GM21737 (cell line): Measurements from ENCODE around the gene ZNF761.
"Not testable (repeated sequence)": the region's sequence is repeated elsewhere in the genome, so short reads cannot be mapped to it uniquely, and the experiment has no call there.

ENCODE experiments used
- ATAC-seq: cut with Tn5 transposase; IDR thresholded peaks from one replicate; pipeline ENCODE4 v1.9.1; 2021; ENCODE audit warnings: mild to moderate bottlenecking, moderate library complexity; ENCODE audit not compliant: unreplicated experiment

The ZNF761 gene

DNA sequence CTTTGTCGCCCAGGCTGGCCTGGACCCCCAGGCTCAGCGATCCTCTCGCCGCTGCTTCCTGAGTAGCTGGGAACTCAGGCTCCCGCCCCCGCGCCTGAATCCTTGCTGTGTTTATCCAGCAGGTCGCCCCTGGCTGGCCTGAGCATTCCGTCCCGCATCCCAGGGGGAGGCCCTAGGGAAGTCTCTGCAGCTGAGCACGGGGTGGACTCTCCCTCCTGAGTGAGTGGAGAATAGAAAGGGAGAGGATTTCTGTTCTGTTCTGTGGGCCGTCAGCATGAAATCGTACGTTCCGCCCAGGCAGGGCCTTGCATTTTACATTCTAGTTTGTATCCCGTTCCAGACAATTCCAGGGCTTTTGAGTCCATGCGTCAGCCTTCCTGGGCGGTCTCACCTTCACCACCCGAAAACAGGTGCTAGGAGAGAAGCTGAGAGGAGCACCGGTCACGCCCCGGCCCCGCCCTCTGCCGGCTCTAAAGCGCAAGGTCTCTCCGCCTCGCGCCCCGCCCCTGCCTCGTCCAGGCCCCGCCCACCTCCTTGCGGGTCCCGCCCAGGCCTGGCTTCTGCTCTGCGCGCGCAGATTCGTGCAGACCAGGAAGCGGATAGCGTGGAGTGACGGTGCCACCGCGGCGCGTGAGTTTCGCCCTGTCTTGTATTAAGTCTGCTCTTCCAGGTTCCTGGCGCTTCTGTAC lies at the start of gene ZNF761:
ZNF761 (plus strand) TSS at position 586 of the 689 bp plus-strand sequence. CDS start 15,285 bp downstream, outside the sequence.
- peak; percentile 93 for ATAC-seq

DNA sequence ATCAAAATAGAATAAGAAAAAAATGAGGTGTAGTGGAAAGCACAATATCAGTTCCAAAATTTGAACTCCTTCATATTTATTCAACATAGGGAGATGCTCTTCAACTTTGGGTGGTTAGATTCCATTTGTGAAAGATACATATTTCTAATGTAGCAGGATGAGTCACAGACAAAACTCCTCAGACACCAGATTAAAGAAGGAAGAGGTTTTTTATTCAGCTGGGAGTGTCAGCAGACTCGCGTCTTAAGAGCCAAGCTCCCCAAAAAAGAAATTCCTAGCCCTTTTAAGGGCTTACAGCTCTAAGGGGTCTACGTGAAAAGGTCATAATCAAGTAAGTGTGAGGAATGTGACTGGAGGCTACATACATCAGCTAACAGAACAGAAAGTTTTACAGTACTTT lies 43.6 kb upstream of the ZNF761 start:
- no peak for ATAC-seq

DNA sequence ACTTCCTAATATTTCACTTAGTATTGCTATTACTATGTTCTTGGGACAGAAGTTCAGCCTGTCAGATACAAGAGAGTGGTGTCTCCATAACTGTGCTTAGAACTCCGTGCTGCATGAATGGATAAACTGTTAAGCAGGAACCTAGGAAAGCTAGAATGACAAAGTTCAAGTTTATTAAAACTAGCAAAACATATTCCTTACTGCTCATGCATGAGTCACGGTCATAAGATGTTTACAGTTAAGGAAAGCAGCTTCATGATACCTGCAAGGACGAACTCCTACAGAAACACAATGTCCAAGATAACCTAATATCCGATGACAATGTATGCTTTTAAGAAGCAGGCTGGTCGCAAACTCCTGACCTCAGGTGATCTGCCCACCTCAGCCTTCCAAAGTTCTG lies 42.9 kb upstream of the ZNF761 start:
- ATAC-seq, result no peak

DNA sequence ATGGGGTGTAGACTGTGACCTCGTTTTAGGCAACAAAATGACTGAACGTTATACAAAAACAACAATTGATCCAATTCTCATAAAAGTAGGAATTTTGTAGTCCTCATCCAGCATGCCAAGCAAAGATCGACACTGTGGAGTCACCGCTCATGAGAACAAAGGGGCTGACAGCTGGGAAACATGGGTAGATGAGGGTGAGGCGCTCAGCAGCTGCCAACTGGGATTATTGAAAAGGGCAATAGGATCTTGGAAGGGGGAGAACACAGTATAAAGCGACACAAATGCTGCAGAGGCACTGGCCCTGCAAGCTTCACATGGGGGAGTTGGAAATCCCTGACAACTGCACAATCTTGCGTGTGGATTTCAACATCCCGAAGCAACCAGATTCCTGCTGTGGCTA lies 42.2 kb upstream of the ZNF761 start:
- ATAC-seq, result no peak

DNA sequence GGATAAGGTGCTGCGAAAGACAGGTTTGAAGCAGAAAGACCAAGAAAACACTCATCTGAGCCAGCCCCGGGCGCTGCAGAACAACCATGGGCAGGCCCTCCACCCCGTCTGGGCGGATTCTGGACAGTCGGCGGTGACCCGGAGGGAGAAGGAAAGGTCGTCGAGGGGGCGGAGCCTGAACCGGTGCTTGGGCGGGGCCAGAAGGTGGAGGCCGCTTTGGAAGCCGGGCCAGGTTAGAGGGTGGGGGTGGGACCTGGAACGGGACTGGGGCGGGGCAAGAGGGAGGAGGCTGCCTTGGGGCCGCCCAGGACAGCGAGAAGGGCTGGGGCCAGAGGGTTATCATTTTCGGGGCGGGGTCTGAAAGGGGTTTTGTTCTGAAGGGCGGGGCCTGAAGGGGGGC lies 41.8 kb upstream of the ZNF761 start:
- ATAC-seq, result no peak

DNA sequence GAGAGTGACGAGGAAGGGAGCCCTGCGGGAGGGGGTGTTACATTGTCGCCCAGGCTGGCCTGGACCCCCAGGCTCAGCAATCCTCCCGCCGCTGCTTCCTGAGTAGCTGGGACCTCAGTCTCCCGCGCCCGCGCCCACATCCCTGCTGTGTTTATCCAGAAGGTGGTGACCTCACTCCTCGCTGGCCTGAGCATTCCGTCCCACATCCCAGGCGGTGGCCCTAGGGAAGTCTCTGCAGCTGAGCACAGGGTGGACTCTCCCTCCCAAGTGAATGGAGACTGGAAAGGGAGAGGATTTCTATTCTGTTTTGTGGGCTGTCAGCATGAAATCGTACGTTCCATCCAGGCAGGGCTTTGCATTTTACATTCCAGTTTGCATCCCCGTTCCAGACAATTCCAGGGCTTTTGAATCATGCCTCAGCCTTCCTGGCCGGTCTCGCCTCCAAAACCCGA lies 37.2 kb upstream of the ZNF761 start:
- ATAC-seq, result peak; percentile 7

DNA sequence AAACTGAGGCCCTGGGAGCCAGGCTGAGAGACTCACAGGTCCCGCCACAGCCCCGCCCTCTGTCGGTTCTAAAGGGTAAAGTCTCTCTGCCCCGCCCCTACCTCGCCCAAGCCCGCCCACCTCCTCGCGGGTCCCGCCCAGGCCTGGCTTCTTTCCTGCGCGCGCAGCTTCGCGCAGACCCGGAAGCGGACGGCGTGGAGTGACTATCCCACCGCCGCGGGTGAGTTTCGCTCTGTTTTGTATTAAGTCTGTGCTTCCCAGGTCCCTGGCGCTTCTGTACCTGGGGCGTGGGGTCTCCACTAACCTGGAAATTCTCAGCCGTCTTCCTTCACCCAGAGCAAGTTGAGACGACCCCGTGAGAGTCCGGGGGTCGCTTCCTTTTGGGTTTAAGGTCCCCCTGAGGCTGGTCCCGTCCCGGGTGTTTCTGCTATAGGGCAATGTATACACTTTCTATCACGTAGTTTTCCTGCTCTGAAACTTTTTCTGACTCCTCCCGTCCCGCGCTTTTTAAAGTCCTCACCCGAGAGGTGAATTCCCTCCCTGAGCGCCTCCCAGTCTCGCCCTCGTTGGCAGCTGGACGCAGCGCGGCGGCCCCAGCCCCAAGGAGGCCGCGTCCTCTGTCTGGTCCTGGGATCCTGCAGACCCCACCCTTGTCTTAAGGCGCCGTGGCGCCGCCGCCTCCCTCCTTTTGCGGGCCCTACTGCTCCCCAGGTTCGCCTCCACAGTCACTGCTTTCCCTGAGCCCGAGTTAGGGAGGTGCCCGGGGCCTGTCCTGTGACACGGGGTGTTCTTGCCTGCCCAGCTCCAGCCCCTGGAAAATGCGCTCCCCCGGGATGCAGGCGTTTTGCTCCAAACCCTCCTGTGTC lies 36.6 kb upstream of the ZNF761 start, which contains the start of gene ZNF765:
ZNF765 (plus strand) TSS at position 176 of the 866 bp plus-strand sequence. CDS start 2,867 bp downstream, outside the sequence.
- peak; percentile 96 for ATAC-seq

DNA sequence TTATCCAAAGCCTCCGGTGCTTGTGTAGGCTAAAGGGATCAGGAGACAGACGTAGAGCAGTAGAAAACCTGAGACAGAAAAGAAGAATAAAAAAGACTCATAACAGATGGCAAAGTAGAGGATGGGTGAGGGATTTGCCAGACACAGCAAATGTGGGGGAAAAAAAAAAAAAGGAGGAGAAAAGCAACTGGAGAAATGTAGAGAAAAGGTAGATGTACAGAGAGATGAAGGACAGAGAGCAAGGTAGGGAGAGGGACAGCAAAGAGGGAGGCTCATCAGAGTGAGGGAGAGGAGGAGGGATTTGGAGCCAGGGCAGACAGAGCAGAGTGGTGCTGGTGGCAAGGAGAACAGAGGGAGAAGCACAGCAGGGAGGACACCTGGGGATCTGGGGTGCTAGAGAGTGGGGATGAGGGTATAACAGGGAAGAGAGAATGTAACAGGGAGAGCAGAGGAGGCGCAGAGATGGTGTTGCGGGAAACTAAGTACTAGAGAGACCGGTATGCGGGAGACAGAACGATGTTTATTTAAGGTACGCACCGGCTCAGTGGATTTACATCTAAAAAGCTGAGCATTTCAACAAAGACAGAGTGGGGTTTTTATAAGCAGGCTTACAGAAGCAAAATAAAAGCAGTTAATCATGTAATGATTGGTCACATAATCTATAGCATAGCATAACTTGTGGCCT lies 35.8 kb upstream of the ZNF761 start:
- ATAC-seq, result not testable (repeated sequence)

DNA sequence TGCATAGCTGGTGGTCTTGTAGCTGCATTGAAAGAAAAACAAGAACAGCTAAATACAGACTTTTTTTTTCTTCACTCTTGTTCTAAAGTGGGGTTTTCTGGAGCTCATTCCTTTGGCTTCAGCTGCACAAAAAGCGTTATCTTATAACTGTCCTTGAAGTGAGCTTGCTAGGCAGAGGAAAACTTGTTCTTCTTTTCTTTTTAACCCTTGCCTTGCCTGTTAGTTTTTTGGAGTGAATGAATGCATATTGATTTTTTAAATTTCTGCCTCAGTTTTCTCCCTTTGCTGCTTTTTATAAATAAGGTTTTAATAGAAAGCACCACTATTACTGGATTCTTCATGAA lies 35.3 kb upstream of the ZNF761 start:
- no peak for ATAC-seq

DNA sequence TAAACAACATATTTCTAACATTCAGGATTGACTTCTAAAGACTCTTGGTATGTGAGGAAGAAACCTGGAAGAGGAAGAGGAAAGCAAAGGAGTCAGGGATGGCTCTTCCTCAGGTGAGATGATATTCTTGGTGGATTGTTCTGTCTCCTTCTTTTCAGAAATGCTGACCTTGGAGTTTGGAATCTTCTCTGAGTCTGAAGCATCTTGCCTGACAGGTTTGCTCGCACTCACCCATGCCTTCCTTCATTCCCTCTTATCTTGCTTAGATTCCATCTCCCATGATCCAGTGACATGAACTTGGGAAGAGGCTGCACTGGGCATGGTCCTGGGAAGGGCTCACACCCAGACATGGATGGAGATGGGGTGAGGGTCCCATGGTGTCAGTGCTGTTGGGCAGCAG lies 33.9 kb upstream of the ZNF761 start:
- ATAC-seq, result not testable (repeated sequence)

DNA sequence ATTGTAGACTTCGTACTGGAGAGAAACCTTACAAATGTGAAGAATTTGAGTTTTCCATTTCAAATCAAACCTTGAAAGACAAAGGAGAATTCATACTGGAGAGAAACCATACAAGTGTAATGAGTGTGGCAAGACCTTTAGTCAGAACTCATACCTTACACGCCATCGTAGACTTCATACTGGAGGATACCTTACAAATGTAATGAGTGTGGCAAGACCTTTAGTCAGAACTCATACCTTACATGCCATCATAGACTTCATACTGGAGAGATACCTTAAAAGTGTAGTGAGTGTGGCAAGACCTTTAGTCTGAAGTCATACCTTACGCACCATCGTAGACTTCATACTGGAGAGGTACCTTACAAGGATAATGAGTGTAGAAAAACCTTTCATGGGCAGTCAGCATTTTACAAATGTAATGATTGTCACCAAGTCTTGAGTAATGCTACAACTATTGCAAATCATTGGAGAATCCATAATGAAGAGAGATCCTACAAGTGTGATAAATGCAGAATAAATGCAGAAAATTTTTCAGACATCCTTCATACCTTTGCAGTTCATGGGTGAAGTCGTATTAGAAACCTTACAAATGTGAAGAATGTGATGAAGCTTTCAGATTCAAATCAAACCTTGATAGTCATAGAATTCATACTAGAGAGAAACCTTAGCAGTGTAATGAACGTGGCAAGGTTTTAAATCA lies 22.1 kb upstream of the ZNF761 start:
- no peak for ATAC-seq

DNA sequence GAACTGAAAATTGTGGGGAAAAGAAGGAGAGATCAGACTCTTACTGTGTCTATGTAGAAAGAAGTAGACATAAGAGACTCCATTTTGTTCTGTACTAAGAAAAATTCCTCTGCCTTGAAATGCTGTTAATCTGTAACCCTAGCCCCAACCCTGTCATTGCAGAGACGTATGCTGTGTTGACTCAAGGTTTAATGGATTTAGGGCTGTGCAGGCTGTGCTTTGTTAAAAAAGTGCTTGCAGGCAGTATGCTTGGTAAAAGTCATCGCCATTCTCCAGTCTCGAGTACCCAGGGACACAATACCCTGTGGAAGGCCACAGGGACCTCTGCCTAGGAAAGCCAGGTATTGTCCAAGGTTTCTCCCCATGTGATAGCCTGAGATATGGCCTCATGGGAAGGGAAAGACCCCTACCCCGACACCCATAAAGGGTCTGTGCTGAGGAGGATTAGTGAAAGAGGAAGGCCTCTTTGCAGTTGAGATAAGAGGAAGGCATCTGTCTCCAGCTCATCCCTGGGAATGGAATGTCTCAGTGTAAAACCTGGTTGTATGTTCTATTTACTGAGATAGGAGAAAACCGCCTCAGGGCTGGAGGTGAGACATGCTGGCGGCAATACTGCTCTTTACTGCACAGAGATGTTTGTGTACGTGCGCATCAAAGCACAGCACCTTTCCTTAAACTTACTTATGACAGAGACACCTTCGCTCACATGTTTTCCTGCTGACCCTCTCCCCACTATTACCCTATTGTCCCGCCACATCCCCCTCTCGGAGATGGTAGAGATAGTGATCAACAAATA lies 11.1 kb upstream of the ZNF761 start:
- not testable (repeated sequence) for ATAC-seq

DNA sequence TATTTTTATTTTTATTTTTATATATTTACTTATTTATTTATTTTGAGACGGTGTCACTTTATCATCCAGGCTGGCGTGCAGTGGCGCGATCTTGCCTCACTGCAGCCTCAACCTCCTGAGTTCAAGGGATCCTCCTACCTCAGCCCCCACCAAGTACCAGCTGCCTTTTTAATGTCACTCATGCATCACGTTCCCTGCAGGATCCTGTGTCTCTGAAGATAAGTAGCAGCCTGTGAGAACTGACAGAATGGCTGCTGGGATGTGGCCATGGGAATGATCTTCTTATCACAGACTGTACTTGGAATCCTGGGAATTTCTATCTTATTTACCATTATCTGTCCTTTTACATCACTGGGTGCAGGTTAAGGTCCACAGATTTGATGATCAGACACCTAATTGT lies 9.2 kb upstream of the ZNF761 start:
- ATAC-seq, result no peak

DNA sequence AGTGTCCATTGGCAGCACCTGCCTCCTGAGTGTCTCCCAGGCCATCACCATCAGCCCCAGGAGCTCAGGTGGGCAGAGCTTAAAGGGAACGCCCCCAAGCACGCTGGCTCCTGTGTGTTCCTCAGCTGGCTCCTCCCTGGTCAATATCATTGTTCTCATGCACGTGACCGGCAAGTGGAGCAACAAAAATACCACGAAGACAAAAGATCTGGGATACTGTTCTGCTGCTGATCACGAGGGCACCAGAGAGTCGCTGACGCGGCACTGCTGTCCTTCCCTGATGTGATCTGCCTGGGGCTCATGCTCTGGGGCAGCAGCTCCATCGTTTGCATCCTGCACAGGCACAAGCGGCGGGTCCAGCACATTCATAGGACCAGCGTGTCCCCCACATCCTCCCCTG lies 8.7 kb upstream of the ZNF761 start:
- ATAC-seq, result not testable (repeated sequence)

DNA sequence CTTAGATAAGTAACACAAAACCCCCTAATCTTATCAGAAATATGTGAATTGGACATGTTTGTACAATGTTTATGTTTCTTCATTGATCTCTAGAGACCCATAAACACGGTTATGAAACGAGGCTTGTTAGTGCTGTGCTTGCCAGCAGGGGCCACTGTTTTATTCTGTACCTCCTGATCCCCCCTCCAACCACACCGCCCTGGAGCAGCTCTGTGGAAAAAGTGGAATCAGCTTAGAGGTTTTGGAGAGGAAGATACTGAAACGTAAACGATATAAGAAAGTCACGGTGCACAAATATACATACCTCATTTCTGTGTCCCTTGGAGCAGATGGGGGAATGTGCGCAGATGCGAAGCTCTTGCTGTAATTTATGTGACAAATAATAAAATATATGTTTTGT lies 8.1 kb upstream of the ZNF761 start:
- ATAC-seq, result not testable (repeated sequence)

DNA sequence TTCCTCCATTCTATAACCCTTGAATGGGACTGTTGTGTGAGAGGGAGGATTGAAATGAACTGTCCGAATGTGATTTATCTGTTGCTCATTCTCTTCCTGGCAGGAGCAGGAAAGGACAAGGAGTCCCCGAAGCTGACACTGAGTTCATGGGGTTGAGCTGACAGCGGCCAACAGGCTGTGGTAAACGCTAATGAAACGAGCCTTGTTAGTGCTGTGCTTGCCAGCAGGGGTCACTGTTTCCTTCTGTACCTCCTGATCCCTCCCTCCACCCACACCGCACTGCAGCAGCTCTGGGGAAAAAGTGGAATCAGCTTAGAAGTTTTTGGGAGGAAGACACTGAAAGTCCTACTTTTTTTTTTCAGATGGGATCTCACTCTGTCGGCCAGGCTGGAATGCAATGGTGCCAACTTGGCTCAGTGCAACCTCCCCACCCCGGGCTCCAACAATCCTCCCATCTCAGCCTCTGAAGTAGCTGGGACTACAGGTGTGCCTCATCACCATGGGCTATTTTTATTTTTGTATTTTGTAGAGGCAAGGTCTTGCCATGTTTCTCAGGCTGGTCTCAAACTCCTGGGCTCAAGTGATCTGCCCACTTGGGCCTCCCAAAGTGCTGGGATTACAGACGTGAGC lies 6.7 kb upstream of the ZNF761 start:
- no peak for ATAC-seq

DNA sequence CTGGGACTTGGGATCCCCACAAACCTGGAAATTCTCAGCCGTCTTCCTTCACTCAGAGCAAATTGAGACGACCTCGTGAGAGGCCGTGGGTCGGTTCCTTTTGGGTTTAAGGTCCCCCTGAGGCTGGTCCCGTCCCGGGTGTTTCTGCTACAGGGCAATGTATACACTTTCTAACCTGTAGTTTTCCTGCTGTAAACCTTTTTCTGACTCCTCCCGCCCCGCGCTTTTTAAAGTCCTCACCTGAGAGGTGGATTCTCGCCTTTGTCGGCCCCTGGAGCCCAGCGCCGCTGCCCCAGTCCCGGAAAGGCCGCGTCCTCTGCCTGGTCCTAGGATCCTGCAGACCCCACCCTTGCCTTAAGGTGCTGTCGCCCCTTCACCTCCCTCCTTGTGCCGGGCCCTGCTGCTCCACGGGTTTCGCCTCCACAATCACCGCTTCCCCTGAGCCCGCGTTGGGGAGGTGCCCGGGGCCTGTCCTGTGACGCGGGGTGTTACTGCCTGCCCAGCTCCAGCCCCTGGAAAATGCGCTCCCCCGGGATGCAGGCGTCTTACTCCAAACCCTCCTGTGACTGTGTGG lies 391 bp downstream of the ZNF761 start:
- peak; percentile 27 for ATAC-seq

DNA sequence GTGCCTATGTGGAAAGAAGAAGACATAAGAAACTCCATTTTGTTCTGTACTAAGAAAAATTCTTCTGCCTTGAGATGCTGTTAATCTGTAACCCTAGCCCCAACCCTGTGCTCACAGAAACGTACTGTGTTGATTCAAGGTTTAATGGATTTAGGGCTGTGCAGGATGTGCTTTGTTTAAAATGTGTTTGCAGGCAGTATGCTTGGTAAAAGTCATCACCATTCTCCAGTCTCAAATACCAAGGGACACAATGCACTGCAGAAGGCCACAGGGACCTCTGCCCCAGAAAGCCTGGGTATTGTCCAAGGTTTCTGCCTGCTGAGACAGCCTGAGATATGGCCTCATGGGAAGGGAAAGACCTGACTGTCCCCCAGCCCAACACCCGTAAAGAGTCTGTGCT lies 12.0 kb downstream of the ZNF761 start:
- ATAC-seq, result not testable (repeated sequence)

DNA sequence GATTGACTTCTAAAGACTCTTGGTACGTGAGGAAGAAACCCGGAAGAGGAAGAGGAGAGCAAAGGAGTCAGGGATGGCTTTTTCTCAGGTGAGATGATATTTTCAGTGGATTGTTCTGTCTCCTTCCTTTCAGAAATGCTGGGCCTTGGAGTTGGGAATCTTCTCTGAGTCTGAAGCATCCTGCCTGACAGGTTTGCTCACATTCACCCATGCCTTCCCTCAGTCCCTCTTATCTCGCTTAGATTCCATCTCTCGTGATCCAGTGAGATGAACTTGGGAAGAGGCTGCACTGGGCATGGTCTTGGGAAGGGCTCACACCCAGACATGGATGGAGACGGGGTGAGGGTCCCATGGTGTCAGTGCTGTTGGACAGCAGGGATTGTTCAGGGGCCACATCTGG lies 15.4 kb downstream of the ZNF761 start:
- not testable (repeated sequence) for ATAC-seq
